ENCODE data around the gene CTDSP2.
"Not testable (repeated sequence)": the region's sequence is repeated elsewhere in the genome, so short reads cannot be mapped to it uniquely, and the experiment has no call there.

CTDSP2 gene

DNA sequence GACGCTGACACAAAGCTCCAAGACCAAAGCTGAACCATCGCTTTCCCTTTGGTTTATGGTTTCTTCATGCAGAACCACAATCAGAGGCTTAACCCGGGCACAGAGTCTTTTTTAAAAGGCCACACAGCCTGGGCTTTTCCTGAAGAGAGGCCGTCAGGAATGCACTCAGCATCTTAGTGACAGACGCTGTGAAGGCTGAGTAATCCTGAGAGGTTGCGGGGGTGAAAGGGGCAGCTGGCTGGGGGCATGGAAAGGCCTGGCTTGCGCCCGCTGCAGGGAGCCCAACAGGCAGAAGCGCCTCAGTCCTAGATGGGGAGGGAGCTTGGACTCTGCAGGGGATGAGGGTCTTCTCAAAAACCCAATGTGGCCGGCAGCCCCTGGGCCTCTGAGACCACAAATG lies 13.6 kb downstream of the CTDSP2 start:
- DNase-seq, result no peak

DNA sequence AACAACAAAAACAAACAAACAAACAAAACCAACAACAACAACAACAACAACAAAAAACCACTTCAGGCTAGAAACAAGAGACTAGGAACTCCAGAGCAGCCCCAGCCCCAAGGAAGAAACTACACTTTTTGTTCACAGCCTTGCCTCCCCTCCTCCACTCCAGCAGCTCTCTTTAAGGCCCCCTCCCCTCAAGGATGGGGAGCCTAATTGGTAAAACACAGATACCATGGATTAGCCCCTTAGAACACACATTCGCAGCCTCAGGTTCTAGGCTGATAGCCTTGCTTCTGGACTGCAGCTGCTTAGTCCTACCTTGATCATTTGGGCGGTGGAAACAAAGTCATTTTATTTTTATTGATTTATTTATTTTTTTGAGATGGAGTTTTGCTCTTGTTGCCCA lies 16.1 kb downstream of the CTDSP2 start:
- DNase-seq, result no peak

DNA sequence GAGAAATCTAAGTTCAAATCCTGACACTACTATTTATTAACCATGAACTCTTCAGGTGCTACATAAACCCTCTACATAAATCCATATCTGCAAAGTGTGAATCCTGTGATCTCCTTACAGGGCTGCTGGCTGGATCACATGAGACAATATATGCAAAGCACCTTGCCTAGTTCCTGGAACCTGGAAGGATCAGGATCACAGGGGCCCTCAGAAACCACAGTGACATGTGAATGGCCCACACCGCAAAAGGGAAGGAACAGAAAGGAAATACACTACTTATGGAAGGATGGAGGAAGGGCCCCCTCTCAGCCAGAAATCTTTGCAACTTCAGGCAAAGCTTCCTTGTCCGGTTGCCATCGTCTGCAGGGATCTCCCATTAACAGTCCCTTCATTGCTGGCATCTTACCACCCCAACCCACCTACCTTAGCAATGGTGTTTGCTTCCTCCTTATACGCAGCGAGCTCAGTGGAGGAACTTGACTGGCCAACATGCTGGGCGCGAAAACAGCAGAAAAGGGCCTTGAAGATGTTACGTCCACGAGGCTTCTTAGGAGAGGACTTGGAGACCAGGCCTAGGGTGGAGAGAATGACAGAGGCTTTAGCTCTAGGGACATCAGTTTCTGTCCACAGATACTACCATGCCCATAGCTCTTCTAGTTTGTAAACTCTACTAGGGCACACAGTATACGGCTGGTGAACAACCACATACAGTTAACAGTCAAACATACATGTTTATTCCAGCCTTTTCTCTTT lies 17.3 kb downstream of the CTDSP2 start:
- DNase-seq, result peak; percentile 16

DNA sequence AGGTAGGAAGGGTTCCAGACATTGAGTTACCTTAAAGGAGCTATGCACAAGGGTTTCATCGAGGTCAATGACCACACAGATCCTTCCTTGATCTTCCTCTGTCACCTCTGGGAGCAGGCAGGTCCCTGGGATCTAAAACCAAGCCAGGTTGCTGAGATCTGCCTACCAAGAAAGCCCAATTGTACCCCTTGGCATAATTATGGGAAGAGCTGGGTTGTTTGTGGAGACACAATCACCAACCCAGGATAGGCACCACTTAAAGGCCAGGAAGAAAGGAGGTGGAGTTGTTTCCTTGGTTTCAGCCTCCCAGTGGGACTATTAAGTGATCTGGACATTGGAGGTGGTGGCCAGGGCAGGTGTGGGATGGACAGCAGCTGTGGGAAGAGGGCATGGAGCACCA lies 19.6 kb downstream of the CTDSP2 start:
- no peak for DNase-seq

DNA sequence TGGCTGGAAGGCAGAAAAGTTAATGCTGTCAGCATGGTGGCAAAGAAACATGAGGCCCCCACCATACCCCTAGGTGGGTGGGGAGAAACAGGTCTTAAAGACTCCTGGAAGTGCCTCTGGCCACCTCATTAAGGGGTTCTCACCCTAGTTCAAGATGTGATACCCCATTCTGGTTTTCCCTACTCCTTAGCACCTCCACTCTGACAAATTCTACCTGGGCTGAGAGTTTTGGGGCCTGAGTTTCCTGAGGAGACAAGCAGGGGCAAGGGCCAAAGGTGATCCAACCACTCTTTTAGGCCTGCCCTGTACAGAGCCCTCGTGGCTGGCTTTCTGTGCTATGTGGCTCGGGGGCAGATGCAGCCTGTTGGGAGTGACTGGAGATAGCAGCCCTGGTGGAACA lies 20.1 kb downstream of the CTDSP2 start:
- no peak for DNase-seq

DNA sequence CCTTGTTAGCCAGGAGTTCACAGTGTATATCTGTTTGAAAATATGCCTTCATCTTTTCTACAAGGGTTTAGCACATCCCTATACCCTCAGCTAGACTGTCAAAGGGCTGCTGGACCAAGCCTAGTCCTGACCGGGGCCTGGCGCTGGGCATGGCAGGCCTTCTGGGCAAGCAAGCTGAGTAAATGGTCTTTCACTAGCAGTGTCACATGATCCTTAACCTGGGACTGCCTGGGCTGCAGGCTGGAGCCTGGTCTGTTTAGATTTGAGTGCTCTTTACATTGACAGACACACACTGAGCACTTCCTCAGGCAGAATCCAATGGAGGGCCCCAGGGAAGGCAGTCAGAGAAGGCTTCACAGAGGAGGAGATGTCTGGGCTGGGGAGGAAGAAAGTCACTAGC lies 21.1 kb downstream of the CTDSP2 start:
- DNase-seq, result no peak

DNA sequence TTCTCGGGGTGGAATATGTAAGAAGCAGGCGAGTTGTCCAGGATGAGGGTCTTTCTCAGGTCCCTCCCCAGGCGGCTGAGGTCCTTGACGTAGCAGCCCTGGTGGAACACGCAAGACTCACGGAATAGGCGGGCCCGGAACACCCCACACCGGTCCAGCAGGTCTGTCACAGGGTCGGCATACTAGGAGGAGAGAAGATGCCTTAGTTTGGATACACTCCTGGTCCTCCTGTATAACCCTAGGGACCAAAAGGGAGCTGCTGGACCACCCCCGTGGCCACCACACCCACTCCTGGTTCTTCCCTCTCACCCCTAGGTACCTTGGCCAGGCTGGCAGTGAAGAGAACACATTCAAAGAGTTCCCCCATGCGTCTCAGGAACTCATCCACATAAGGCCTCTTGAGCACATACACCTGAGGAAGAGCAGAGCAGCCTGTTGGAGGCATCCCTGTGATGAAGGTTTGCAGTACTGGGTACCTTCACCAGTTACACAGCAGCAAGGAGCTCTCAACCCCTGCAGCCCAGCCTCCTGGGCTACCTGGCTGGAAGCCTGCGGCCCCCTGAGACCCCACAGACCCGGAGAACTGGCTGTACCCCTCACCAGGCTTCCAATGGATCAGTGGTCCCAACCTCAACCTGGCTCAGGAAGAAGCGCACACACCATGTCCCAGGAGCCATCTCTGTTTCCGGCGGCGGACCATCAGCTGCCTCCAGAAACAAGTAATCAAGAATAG lies 22.5 kb downstream of the CTDSP2 start:
- DNase-seq, result no peak

DNA sequence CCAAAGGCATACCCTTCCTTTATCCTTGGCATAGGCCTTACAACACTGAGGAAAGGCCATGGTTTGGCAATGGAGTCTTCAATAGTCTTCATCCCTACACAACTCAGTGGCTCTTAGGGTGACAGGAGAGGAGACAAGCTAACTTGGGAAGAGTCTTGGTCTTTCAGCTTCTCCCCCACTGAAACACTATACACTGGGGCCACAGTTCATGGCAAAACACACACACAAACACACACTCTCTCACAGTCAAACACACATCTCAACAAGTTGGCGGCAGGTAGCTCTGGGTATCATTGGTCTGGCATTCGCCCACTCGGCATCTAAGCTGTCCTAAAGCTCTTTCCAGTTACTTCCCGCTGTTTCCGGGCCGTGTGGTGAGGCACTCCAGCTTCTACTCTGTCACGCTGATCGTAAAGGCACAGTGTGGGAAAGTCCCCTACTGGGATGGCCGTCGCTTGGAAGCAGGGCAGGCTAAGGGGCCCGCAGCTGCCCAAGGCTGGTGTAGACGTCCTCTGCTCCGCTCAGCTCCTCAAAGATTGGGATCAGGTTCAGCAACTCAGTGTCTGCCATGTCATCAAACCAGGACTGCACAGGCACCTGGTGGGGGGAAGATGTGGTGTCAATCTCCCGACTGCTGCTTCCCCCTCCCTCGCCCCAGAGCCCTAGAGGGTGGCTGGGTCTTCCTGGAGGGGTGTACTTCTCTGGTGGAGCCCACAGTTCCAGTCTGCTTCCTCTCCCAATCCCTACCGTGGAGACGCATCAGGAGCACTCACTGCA lies 23.2 kb downstream of the CTDSP2 start:
- DNase-seq, result no peak

DNA sequence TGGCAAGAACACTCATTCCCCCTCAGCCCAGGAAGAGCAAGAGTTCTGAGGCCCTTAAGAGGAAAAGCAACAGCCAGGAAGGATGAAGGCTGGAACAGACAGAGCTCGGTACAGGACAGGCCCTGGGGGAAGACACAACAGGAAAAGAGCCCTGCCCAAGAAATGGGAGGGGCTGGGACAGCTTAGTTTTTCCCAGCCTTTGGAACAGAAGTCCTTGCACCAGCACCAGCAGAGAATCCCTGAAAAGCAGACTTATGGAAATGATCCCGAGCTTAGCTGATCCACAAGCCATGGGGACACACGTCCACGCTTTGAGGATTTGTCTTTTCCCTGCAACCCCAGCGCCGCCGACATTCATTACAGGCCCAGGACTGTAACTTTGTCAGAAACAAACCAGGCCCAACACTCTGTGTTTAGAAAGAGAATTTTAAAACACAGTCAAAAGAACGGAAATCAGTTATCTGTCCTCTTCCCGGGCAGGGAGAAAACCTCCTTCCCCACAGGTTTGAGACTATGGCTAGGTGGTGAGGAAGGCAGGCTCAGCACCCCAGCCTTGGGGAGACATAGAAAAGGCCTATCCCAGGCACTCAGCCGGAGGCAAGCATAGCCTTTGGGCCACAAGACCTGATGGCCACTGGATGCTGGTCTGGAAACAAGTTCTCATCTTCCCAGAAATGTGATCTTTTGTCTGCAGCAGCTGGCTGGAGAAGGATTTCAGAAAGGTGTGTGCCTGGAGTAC lies 24.0 kb downstream of the CTDSP2 start:
- no peak for DNase-seq

DNA sequence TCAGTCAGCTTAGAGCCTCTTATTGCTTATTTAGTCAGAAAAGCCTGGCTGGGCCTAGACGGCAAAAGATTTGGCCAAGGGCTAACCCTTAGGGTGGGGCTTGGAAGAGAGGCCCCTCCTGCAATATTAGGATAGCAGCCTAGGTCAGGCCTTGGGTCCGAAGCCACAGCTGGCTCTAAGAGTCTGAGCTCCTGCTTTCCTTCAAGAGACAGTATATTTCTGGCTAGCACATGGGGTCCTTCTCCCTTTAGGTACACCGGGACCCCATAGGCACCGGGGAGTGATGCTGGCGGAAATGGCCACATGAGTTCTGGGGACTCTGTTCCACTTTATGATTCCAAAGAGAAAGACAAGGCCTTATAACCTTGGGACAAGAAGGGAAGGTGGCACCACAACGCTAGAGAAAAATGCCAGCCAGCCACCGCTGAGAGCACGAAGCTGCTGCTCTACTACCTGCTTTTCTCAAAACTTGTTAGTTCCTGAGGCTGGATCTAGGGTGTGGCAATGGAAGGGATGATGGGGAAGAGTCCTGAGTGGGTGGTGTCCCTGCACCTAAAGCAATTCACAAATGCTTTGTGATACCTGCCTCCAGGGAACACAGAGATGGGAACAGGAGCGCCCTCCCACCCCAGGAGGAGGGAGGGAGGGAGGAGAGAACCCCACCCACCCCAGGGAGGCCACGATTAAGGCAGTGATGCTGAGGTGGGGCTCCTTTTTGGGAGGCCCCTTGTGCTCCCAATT lies 24.9 kb downstream of the CTDSP2 start:
- no peak for DNase-seq

DNA sequence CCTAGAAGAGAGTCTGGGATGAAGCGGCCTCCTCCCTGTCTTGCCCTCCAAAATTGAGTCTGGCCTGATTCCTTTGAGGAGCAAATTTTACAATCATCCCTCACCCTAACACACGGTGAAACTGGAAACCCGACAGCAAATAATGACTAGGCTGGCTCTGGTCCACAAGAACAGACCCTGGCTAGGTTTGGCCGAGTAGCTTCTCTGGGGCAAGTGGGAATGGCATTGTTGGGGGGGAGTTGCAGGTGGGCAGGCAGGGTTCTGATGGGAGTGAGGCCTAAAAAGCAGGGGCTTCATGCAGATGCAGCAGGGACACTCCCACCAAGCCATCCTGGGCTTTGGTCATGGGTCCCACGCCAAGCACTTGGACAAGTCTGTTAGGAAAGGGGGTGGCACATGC lies 25.5 kb downstream of the CTDSP2 start:
- DNase-seq, result not testable (repeated sequence)

DNA sequence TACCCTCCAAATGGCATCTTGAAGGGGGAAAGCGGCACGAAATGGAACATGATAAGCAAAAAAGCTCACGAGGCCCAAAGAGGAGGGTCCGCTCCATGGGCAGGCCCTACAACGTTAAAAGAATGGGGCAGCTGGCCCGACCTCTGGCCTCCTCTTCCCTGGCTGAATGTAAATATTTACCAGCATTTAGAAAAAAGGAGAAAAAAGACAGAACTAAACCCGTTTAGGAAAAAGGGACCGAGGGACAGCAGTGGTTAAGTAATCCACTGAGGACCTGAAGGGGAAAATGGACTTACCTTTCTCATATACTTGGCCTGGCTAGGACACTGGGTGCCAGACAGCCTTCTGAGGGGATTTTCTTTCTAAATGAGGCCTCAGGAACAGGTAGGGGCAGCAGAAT lies 26.4 kb downstream of the CTDSP2 start:
- not testable (repeated sequence) for DNase-seq

DNA sequence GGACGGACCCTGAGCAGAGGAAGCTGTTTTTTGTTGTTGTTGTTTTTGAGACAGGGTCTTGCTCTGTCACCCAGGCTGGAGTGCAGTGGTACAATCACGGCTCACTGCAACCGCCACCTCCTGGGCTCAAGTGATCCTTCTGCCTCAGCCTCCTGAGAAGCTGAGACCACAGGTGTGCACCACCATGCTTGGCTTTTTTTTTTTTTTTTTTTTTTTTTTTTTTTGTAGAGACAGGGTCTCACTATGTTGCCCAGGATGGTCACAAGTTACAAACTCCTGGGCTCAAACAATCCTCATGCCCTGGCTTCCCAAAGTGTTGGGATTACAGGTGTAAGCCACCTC lies 28.6 kb downstream of the CTDSP2 start:
- DNase-seq, result not testable (repeated sequence)

DNA sequence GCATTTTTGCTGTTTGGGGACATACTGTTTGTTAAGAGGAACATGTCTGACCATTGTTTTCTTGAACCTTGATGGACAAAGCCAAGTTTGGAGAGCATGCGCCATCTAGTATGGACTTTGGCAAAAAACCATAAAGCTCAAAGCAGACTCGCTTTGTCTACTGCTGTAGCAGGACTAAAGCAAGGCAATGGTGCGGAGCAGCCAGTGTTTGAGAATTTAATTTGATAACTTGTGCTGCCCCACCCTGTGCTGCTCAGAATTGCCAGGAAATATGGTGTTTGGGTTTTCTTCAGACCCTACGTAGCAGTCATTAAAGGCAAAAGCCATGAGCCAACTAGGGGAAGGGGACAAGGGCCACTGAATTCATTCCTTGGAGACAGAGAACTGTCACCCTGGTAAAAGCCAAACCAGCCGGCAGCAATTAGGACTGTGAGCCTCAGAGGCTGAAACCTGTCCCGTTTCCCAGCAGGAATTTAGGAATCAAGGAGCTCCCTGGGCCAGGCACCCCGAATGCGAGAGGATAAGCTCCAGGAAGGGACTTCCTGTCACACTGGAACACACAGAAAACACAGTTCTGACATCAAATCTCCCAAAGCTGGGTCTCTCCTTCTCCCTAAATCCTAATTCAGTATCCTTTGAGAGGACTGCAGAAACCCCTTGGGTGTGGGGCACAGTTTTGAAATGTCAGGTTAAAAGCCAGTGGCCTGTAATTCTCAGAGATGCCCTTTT lies 29.1 kb downstream of the CTDSP2 start:
- DNase-seq, result no peak

DNA sequence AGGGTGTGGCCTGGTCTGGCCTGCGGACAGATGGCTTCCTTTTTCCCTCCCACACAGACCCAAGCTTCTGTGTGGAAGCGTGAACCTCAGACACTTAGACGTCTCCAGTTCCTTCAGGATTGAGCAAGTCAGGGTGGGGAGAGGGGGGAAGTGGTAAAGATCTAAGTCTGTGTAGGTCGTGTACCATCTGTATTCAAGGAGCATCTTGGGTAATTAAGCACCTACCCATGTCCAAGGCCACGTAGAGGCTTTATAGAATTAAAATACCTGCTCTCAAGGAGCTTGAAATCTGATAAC lies 29.7 kb downstream of the CTDSP2 start:
- DNase-seq, result peak; percentile 90

DNA sequence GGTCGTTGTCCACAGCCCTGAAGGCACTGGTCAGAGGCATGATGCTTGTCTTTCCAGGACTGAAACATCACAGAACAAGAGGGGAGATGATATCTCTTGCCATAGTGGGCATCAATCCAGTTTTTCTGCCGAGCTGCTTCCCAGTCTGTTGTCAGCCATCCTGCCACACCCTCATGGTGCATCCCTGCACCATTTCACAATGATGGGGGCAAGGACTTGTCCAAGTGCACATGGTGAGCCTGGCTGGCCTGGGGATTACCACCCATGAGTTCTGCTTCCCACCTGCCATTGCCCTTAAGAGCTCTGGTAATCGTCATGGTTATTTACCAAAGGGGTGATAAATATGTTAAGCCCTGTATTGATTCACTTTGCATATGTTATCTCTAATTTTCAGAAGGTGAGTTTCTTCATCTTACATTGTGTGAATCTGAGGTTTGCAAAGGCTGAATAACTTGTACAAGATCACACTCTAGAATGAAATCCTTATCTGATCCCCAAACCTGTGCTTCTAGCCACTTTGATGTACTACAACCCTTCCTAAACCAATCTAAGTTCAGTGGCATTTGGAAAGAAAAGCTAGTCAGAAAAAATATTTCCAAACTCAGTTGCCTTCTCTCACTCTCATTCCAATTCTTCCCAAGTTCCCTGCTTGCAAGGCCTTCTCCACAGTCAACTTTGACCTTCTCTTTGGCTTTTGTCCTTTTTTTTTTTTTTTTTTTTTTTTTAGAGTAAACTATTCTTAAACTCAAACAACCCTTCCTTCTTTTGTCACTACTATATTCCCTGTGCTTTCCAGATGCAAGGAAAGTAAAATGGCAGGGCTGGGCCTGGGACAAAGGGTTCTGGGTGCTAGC lies 30.3 kb downstream of the CTDSP2 start:
- DNase-seq, result no peak

DNA sequence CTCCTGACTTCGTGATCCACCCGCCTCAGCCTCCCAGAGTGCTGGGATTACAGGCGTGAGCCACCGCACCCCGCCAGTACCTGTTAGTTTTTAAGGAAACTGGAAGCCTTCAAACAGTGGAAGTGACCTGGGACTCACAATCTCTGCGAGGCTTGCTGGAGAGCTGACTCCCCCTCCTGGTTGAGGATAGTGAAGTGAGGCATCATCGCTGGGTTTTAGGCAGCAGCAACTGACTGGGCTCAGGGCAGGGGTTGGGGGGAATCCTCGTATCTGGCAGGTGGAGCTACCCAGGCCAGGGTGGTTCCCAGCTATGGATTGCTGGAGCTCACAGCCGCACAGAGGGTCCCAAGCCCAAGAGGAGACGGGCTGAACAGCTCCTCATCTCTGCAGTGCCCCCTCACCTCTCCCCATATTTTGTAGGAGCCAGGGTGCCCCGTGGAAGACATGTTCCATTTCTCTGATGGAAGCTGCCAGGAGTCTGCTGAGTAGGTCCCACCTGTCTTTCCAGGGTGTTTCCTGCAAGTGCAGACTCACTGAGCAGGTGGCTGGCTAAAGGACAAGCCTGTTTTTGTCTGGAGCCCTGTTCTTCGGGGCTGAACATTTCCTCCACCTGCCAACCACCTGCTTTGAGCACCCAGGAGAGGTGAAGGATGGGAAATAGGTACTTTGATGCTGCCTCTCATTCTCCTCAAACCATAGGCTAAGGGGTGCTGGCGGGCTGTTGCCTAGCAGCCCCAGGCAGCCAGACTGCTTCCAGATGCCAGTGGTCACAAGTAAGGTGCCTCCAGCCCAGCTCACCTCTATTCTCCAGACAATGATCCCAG lies 31.1 kb downstream of the CTDSP2 start:
- no peak for DNase-seq

DNA sequence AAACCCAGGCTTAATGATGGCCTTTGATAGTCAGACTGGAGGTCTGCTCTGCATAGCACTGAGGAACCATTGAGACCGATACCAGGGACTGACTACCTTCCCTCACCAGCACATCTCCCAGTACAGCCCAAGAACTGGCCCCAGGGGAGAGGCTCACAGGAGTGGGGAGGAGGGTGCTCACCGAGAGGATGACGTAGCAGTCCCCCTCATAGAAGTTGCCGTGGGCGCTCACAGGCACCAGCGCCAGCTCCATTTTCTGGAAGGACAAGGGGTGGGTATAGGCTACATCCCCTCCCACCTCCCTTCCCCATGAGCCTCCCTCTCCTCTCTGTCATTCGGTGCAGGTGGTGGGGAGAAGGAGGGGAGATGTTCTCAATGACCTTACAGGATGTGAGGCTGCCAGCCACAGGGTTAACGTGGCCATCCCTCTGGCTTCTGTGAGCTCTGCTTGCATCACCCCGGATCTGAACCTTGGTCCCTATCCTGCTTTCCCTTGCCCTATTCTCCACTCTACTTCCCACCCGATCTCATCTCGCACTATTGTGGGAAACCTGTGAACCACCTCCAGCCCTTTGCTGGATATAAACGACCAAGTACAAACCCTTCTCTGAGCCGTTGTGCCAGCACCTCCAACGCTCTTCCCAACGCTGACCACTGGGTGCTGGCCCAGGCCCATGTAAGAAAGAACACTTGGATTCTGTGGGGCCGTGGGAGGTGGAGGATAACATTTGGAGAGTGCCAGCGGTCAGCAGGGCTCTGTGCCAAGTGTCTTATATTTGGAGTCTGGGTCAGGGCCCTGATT lies 32.4 kb downstream of the CTDSP2 start:
- no peak for DNase-seq
